MM.1S (cell line): ENCODE data around the gene TKTL2.
"Not testable (repeated sequence)": the region's sequence is repeated elsewhere in the genome, so short reads cannot be mapped to it uniquely, and the experiment has no call there.

Experiments
- DNase-seq: peaks from one replicate; pipeline ENCODE4 v3.0.0-alpha.2; 2015
- H2AFZ ChIP-seq: fragments of 300-600 bp; sonication (generic); 2 replicates; pipeline ENCODE4 v1.6.0; 2016; ENCODE audit warnings: antibody characterized with exemption, low read length
- H3F3A ChIP-seq: fragments of 300-600 bp; sonication (generic); 2 replicates; pipeline ENCODE4 v1.6.1; 2016; ENCODE audit warnings: mild to moderate bottlenecking, antibody characterized with exemption, low read length, moderate library complexity, mixed read lengths; ENCODE audit not compliant: insufficient read depth
- H3K27ac ChIP-seq: fragments of 300-600 bp; sonication (generic); 2 replicates; pipeline ENCODE4 v1.5.1; 2016; ENCODE audit warnings: mild to moderate bottlenecking, low read length
- H3K27me3 ChIP-seq: fragments of 300-600 bp; sonication (generic); replicated peaks from 2 replicates; pipeline ENCODE4 v1.6.0; 2016; ENCODE audit warnings: low read length; ENCODE audit not compliant: insufficient read depth
- H3K36me3 ChIP-seq: fragments of 300-600 bp; sonication (generic); replicated peaks from 2 replicates; pipeline ENCODE4 v1.6.1; 2016; ENCODE audit warnings: mild to moderate bottlenecking, low read length, mixed read lengths; ENCODE audit not compliant: insufficient read depth
- H3K4me1 ChIP-seq: fragments of 300-600 bp; sonication (generic); 2 replicates; pipeline ENCODE4 v1.6.1; 2016; ENCODE audit warnings: low read length, mixed read lengths
- H3K4me2 ChIP-seq: fragments of 300-600 bp; sonication (generic); 2 replicates; pipeline ENCODE4 v1.6.0; 2016; ENCODE audit warnings: low read depth, low read length
- H3K4me3 ChIP-seq: fragments of 300-600 bp; sonication (generic); 2 replicates; pipeline ENCODE4 v1.5.1; 2016; ENCODE audit warnings: low read length, mixed read lengths
- H3K79me2 ChIP-seq: fragments of 300-600 bp; sonication (generic); 2 replicates; pipeline ENCODE4 v1.6.1; 2016; ENCODE audit warnings: mixed run types, low read length, mixed read lengths
- H3K9ac ChIP-seq: fragments of 300-600 bp; sonication (generic); 2 replicates; pipeline ENCODE4 v1.6.1; 2016; ENCODE audit warnings: low read length, mixed read lengths
- H3K9me2 ChIP-seq: fragments of 300-600 bp; sonication (generic); replicated peaks from 2 replicates; pipeline ENCODE4 v1.6.1; 2016; ENCODE audit warnings: mild to moderate bottlenecking, low read length, mixed read lengths; ENCODE audit not compliant: insufficient read depth
- H3K9me3 ChIP-seq: fragments of 300-600 bp; sonication (generic); replicated peaks from 2 replicates; pipeline ENCODE4 v1.6.1; 2016; ENCODE audit warnings: mild to moderate bottlenecking, low read length, mixed read lengths; ENCODE audit not compliant: insufficient read depth
- H4K20me1 ChIP-seq: fragments of 300-600 bp; sonication (generic); 2 replicates; pipeline ENCODE4 v1.6.1; 2016; ENCODE audit warnings: mild to moderate bottlenecking, low read length, moderate library complexity, mixed read lengths; ENCODE audit not compliant: insufficient read depth
- CTCF ChIP-seq: fragments of 300-600 bp; sonication (generic); IDR thresholded peaks from 2 replicates; pipeline ENCODE4 v1.5.1; 2016; ENCODE audit warnings: antibody characterized with exemption, low read length, mixed read lengths
- EZH2 ChIP-seq: fragments of 300-600 bp; sonication (generic); optimal IDR thresholded peaks from 2 replicates; pipeline ENCODE3; 2017; ENCODE audit warnings: low read depth, mild to moderate bottlenecking, antibody characterized with exemption, low read length, mixed read lengths
- EZH2phosphoT487 ChIP-seq: fragments of 300-600 bp; sonication (generic); IDR thresholded peaks from 2 replicates; pipeline ENCODE4 v1.6.1; 2018; ENCODE audit warnings: antibody characterized with exemption, low read length

Gene TKTL2

GRCh38 chr4:163462556-163462955 is 11.0 kb downstream of the TKTL2 start:
- DNase-seq: no peak
- H2AFZ ChIP-seq: no peak overlapping the region
- no peaks in the 10 kb centered on the region for H3F3A ChIP-seq
- no peak overlapping the region for H3K4me2 ChIP-seq
- H3K9me2 ChIP-seq: no peaks in the 10 kb centered on the region
- no peaks in the 10 kb centered on the region for H3K4me1 ChIP-seq
- no peak overlapping the region for H3K9ac ChIP-seq
- H3K4me3 ChIP-seq: no peak overlapping the region
- H3K9me3 ChIP-seq: no peaks in the 10 kb centered on the region
- no peaks in the 10 kb centered on the region; the same call in 1 of the 2 replicates for H3K27me3 ChIP-seq
- H3K36me3 ChIP-seq: no peaks in the 10 kb centered on the region
- TF ChIP-seq EZH2phosphoT487 (no peak), CTCF (no peak), EZH2 (no peak)
- no peaks in the 10 kb centered on the region for H4K20me1 ChIP-seq
- no peak overlapping the region for H3K27ac ChIP-seq
- no peaks in the 10 kb centered on the region for H3K79me2 ChIP-seq

GRCh38 chr4:163448540-163449203 is 24.9 kb downstream of the TKTL2 start:
- no peaks in the 10 kb centered on the region for H3K36me3 ChIP-seq
- no peak overlapping the region for H2AFZ ChIP-seq
- H3K4me3 ChIP-seq: no peak overlapping the region
- H3K9ac ChIP-seq: no peak overlapping the region
- no peaks in the 10 kb centered on the region for H3K79me2 ChIP-seq
- no peaks in the 10 kb centered on the region for H3K9me2 ChIP-seq
- H3K27me3 ChIP-seq: no peaks in the 10 kb centered on the region
- DNase-seq: no peak
- TF ChIP-seq EZH2phosphoT487 (no peak), EZH2 (no peak)
- H3F3A ChIP-seq: no peaks in the 10 kb centered on the region
- no peaks in the 10 kb centered on the region for H3K4me1 ChIP-seq
- H3K27ac ChIP-seq: no peak overlapping the region
- no peaks in the 10 kb centered on the region for H4K20me1 ChIP-seq
- no peaks in the 10 kb centered on the region for H3K9me3 ChIP-seq
- no peak overlapping the region for H3K4me2 ChIP-seq

GRCh38 chr4:163447481-163447880 is 26.1 kb downstream of the TKTL2 start:
- H2AFZ ChIP-seq: no peak overlapping the region
- H3K4me2 ChIP-seq: no peak overlapping the region
- TF ChIP-seq EZH2phosphoT487 (no peak), EZH2 (no peak), CTCF (no peak)
- DNase-seq: no peak
- H3F3A ChIP-seq: no peaks in the 10 kb centered on the region
- H3K27me3 ChIP-seq: no peaks in the 10 kb centered on the region
- H3K9me3 ChIP-seq: no peaks in the 10 kb centered on the region
- H3K36me3 ChIP-seq: no peaks in the 10 kb centered on the region
- no peaks in the 10 kb centered on the region for H3K79me2 ChIP-seq
- H4K20me1 ChIP-seq: no peaks in the 10 kb centered on the region
- no peak overlapping the region for H3K27ac ChIP-seq
- H3K9me2 ChIP-seq: no peaks in the 10 kb centered on the region
- no peak overlapping the region for H3K4me3 ChIP-seq
- no peak overlapping the region for H3K9ac ChIP-seq
- H3K4me1 ChIP-seq: no peaks in the 10 kb centered on the region

GRCh38 chr4:163447023-163447422 is 26.5 kb downstream of the TKTL2 start:
- H3K27ac ChIP-seq, H3K9me2 ChIP-seq, DNase-seq, H3K27me3 ChIP-seq, H2AFZ ChIP-seq, H3K79me2 ChIP-seq, H3K4me1 ChIP-seq, H3K36me3 ChIP-seq, H3K4me2 ChIP-seq, H4K20me1 ChIP-seq, H3F3A ChIP-seq, H3K4me3 ChIP-seq, H3K9ac ChIP-seq, H3K9me3 ChIP-seq: not testable (repeated sequence)
